ENCODE data around the gene DHRS11.
A peak's percentile ranks its signal among the peaks of the same experiment; 100 is the strongest.

DHRS11 gene

GRCh38 chr17:36613155-36613554 lies 21.5 kb downstream of the DHRS11 start:
- TF ChIP-seq, protein P1, sequence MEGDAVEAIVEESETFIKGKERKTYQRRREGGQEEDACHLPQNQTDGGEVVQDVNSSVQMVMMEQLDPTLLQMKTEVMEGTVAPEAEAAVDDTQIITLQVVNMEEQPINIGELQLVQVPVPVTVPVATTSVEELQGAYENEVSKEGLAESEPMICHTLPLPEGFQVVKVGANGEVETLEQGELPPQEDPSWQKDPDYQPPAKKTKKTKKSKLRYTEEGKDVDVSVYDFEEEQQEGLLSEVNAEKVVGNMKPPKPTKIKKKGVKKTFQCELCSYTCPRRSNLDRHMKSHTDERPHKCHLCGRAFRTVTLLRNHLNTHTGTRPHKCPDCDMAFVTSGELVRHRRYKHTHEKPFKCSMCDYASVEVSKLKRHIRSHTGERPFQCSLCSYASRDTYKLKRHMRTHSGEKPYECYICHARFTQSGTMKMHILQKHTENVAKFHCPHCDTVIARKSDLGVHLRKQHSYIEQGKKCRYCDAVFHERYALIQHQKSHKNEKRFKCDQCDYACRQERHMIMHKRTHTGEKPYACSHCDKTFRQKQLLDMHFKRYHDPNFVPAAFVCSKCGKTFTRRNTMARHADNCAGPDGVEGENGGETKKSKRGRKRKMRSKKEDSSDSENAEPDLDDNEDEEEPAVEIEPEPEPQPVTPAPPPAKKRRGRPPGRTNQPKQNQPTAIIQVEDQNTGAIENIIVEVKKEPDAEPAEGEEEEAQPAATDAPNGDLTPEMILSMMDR (IDR thresholded peaks at IDR 0.05) = no peak
- no peak overlapping the region for H3K4me3 Mint-ChIP-seq

GRCh38 chr17:36614081-36614480 lies 22.4 kb downstream of the DHRS11 start:
- H3K36me3 Mint-ChIP-seq (ENCODE audit: low read depth) = peaks cover 10% of the 10 kb centered on the region

More at GRCh38 chr17:36613155-36613554, 21.5 kb downstream of the DHRS11 start:
- Mint-ChIP-seq H3K9me3 (peaks cover 4% of the 10 kb centered on the region), H3K4me1 (peaks cover 64% of the 10 kb centered on the region), H3K27ac (no peak overlapping the region), H3K36me3 (ENCODE audit: low read depth) (peaks cover 10% of the 10 kb centered on the region), H3K27me3 (ENCODE audit: low read depth, poor library complexity) (peaks cover 11% of the 10 kb centered on the region)
- no peak for DNase-seq

GRCh38 chr17:36614933-36615332 lies 23.3 kb downstream of the DHRS11 start:
- Mint-ChIP-seq H3K36me3 (ENCODE audit: low read depth) (peaks cover 10% of the 10 kb centered on the region), H3K27me3 (ENCODE audit: low read depth, poor library complexity) (peaks cover 15% of the 10 kb centered on the region), H3K4me1 (peaks cover 50% of the 10 kb centered on the region), H3K4me3 (no peak overlapping the region), H3K9me3 (peaks cover 4% of the 10 kb centered on the region), H3K27ac (peak overlapping the region; percentile 39)
- TF ChIP-seq, protein P1 (IDR thresholded peaks at IDR 0.05) = no peak
- DNase-seq = peak; percentile 43

More at GRCh38 chr17:36614081-36614480, 22.4 kb downstream of the DHRS11 start:
- Mint-ChIP-seq H3K27ac (peak overlapping the region; percentile 90), H3K4me1 (peaks cover 55% of the 10 kb centered on the region), H3K9me3 (peaks cover 4% of the 10 kb centered on the region), H3K27me3 (ENCODE audit: low read depth, poor library complexity) (peaks cover 11% of the 10 kb centered on the region), H3K4me3 (no peak overlapping the region)
- TF ChIP-seq, protein P1 (IDR thresholded peaks at IDR 0.05) = no peak
- DNase-seq = no peak

DNA sequence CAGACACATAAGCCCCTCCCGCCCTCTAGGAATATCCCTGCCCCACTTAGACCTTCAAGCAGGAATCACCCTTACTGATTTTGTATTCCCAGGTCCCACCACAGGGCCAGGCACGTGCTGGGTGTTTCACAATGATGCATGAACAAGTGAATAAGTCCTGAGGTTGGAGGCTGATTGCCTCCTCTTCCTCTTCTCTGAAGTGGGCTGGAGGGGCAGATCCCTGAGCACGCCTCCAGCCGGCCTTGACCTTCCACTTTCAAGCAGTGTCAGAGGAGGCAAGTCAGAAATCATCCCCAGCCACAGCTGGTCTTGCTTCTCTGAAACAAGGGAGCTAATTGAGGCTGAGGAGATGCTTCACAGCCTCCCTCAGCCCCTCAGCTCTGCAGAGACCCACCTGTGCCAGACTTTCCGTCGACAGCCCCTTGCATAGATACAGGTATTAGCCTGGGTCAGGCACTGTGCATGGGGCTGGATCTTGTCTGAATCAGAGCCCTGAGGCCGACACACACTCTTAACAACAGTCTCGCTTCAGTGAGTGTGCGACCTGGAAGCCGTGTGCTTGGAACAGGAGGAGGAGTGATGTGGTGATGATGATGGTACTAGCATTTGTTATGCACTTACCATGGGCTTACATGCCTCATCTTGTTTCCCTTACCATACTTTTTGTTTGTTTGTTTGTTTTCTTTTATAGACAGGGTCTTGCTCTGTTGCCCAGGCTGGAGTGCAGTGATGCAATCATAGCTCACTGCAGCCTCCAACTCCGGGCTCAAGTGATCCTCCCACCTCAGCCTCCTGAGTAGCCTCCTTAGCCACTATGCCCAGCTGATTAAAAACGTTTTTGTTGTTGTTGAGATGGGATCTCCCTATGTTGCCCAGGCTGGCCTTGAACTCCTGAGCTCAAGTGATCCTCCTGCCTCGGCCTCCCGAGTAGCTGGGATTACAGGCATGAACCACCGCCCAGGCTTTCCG lies 24.7 kb downstream of the DHRS11 start:
- H3K4me1 Mint-ChIP-seq = peaks cover 50% of the 10 kb centered on the region
- H3K4me3 Mint-ChIP-seq = no peak overlapping the region
- peaks cover 4% of the 10 kb centered on the region for H3K9me3 Mint-ChIP-seq
- no peak overlapping the region for H3K27ac Mint-ChIP-seq
- no peak for DNase-seq
- peaks cover 5% of the 10 kb centered on the region for H3K36me3 Mint-ChIP-seq (ENCODE audit: low read depth)
- TF ChIP-seq, protein P1 (IDR thresholded peaks at IDR 0.05) = no peak
- H3K27me3 Mint-ChIP-seq (ENCODE audit: low read depth, poor library complexity) = peaks cover 17% of the 10 kb centered on the region

- Mint-ChIP-seq H3K27ac (no peak overlapping the region), H3K4me1 (peaks cover 43% of the 10 kb centered on the region), H3K27me3 (ENCODE audit: low read depth, poor library complexity) (peaks cover 17% of the 10 kb centered on the region), H3K36me3 (ENCODE audit: low read depth) (no peaks in the 10 kb centered on the region), H3K4me3 (no peak overlapping the region), H3K9me3 (no peaks in the 10 kb centered on the region)
- TF ChIP-seq, protein P1 (IDR thresholded peaks at IDR 0.05) = no peak
- no peak for DNase-seq
These were observed 26.1 kb downstream of the DHRS11 start for GRCh38 chr17:36617773-36618172.
